GM21529 (cell line): Measurements from ENCODE around the gene CCDC8.
"Not testable (repeated sequence)": the region's sequence is repeated elsewhere in the genome, so short reads cannot be mapped to it uniquely, and the experiment has no call there.

ENCODE experiments used
- ATAC-seq: cut with Tn5 transposase; IDR thresholded peaks from one replicate; pipeline ENCODE4 v1.9.1; 2021; ENCODE audit not compliant: unreplicated experiment

The CCDC8 gene

GRCh38 chr19:46404753-46405468, 8.5 kb downstream of the CCDC8 start:
- no peak for ATAC-seq

DNA sequence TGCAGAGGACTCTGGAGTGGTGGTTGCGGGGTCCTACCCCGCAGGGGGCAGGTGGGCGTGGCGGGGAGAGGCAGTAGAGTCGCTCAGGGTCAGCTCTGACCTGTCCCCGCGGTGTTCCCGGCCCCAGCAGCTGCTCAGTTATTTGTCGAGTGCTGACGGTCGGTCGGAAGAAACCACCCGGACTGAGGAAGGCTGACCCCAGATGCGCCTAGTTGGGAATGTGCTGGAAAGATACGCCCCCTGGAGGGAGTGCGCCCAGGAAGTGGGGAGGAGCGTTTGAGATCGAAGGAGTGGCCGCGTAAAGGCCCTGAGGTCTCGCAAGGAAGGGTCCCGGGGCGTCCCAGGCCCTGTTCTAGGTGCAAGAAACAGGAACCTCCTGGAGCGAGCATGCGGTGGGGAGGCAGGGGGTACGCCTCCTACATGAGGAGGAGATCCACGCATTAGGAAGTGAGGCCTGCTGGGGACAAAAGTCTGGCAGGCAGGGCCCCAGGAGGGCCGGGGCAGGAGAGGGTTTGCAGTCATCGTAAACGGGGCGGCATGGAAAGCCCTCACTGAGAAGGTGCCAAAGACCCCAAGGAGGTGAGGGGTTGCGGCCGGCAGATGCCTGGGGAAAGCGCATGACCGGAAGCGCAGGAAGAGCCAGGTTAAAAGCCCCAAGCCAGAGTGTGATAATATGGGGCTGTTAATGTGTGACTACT, 9.2 kb downstream of the CCDC8 start:
- no peak for ATAC-seq

- no peak for ATAC-seq
These were observed 10.6 kb downstream of the CCDC8 start for GRCh38 chr19:46402725-46403124.

DNA sequence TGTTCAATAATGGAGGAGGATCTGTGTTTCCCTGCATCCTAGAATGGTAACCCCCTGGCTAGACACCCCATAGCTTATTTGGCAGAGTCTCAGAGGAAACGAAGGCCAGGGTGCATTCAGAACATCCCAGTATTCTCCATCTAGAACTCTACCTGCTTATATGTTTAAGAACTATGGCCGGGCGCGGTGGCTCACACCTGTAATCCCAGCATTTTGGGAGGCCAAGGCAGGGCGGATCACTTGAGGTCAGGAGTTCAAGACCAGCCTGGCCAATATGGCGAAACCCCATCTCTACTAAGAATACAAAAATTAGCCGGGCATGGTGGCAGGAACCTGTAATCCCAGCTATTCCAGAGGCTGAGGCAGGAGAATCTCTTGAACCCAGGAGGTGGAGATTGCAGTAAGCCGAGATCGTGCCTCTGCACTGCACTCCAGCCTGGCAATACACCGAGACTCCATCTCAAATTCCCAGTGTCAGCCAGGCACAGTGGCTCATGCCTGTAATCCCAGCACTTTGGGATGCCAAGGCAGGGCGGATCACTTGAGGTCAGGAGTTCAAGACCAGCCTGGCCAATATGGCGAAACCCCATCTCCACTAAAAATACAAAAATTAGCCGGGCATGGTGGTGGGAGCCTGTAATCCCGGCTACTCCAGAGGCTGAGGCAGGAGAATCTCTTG, 15.4 kb downstream of the CCDC8 start:
- ATAC-seq = not testable (repeated sequence)

DNA sequence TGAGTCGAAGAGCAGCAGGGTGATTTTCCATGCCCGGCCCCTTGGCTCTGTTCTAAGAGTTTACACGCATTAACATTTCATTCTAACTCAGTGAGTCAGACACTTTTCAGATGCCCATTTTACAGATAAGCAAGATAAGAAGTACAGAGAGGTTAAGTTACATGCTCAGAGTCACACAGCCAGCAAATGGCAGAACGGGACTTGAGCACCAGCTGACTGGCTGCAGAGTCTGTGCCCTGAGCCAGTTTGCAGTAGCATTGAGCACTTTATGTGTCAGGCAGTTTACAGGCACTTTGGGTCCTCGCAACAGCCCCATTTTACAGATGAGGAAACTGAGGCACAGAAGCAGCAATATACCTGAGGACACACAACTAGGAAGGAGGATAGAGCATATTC, 19.0 kb downstream of the CCDC8 start:
- ATAC-seq = no peak

GRCh38 chr19:46393456-46394401, 19.6 kb downstream of the CCDC8 start:
- ATAC-seq = no peak

DNA sequence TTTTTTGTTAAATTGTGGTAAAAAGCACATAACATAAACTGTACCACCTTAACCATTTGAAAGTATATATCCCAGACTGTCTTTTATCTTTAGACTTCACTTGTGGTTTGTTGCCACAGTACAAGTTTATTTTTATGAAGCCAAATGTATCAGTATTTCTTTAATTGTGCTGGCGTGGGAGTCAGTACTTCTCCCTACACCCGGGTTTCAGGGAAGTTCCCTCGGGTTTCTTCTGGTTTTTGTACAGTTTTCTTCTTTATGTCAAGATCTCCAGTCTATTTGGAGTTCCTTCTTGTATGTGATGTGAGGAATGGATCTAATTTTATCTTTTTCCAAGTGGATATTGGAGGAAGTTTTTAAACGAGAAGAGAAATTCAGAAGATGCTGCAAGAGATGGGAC, 20.5 kb downstream of the CCDC8 start:
- ATAC-seq = no peak

DNA sequence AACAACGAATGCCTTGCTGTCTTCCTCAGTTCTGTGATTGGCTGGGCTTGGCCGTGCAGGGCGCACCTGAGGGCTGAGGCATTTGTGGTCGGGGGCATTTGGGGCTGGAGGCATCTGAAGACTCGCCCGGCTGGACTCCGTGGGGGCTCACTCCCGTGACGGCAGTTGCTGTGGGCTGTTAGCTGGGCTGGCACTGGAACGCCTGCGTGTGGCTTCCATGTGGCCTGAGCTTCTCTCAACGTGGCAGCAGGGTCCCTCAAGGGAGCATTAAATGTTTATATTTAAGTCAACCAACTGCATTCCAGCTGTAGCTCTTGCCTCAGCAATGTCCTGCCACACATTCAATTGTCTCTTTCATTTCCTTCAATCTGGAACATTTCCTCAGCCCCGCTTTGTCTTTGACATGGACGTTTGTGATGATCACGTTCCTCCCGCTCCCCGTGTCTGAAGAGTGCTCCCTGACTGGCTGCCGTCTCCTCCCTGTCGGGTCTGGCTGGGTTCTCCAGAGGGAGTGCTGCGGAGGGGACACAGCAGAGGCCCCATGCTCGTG, 21.0 kb downstream of the CCDC8 start:
- no peak for ATAC-seq

DNA sequence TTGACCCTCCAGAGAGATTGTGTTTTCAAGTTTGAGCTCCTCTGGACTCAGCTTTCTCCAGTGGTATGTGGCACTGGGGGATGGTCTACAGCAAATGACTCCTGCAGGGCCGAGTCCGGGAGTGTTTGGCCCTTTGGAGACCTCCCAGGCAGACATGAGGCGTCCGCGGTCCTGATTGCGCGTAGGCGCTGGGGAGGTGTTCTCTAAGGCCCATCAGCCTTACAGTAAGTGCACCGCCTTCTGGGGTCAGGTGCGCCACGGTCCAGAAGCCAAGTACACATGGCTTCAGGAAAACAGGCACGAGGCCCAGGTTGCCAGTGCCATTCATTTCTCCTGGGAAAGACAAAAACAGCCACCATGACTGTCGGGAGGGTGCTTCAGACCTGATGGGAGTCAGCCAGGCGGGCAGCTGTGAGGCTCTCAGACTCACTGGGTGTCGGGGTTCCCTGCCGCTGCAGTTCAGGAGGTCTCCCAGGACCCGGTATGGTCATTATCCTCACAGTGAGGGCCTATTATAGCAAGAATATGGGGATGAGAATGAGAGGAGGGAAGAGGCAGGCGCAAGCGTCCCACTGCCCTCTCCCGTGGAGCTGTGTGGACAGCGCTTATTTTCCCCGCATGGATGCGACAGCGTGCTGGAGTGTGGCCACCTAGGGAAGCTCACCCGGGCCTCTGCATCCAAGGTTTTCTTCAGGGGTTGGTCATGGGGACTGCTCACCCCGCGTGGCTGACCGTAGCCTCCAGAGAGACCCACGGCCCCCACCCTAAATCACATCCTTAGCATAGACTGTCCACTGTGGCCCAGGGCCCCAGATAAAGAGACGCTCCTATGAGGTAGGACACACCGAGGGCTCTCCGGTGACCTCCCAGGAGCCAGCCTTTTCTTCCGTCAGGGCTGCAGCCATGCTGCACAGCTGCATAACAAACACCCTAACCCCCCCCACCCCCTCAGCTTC, 21.8 kb downstream of the CCDC8 start:
- ATAC-seq = no peak

DNA sequence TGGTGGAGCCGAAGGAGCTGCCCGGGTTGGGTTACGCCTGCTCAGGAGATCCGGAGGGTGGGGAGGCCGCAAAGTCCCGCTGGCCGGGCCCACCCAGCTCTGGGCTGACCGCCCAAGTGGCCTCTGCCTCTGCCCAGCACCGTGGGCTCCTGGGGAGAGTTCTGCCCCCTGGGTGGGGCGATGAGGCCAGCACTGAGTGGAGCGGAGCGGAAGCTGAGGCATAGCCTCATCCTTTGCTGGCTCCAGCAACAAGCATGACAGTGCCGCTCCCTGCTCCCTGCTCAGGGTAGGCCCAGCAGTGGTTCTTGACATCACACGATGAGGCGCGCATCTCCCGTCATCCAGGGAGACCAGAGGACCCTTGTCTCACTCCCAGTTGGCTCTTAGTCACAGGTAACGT, 22.5 kb downstream of the CCDC8 start:
- no peak for ATAC-seq

GRCh38 chr19:46390121-46390858, 23.1 kb downstream of the CCDC8 start:
- no peak for ATAC-seq

DNA sequence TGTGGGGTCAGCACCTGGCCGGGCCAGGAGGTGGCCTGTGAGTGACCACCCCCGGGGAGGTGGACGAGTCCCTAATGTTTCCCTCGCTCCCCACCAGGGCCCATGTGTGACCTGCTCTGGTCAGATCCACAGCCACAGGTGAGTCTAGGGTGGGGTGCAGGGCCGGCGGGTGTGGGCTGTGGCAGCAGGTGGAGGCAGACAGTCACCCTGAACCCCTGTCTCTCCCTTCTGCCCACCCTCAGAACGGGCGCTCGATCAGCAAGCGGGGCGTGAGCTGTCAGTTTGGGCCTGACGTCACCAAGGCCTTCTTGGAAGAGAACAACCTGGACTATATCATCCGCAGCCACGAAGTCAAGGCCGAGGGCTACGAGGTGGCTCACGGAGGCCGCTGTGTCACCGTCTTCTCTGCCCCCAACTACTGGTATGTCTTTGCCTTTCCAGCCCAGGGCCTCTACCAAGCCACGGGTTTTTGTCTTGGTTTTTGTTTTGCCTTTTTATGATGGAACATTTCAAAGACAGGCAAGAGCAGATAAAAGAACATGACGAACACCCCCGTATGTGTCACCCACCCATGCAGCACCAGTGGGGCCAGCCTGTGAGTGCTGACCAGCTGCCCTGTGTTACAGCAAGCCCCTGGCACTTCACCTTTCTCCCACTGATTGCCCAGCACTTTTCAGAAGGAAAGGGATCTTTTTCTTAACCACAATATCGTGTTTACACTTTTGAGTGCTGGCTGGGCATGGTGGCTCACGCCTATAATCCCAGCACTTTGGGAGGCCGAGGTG, 24.9 kb downstream of the CCDC8 start:
- ATAC-seq = no peak

DNA sequence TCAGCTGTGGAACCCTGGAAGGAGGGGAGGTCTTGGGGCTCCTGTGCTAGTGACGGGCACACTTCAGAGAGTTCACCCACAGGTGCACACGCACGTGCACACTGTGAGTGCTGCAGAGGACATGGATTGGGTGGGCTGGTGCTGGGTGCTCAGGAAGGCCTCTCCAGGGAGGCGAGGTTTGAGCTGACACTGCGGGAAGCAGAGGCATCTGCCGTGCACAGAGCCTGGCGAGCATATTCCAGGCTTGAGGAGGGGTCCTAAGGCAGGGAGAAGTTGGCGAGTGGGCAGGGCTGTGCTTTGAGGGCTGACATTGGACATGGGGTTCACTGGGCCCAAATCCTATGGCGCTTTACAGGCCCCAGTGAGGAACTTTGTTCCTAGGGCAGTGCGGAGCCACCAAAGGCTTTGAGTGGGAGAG, 25.6 kb downstream of the CCDC8 start:
- ATAC-seq = no peak

DNA sequence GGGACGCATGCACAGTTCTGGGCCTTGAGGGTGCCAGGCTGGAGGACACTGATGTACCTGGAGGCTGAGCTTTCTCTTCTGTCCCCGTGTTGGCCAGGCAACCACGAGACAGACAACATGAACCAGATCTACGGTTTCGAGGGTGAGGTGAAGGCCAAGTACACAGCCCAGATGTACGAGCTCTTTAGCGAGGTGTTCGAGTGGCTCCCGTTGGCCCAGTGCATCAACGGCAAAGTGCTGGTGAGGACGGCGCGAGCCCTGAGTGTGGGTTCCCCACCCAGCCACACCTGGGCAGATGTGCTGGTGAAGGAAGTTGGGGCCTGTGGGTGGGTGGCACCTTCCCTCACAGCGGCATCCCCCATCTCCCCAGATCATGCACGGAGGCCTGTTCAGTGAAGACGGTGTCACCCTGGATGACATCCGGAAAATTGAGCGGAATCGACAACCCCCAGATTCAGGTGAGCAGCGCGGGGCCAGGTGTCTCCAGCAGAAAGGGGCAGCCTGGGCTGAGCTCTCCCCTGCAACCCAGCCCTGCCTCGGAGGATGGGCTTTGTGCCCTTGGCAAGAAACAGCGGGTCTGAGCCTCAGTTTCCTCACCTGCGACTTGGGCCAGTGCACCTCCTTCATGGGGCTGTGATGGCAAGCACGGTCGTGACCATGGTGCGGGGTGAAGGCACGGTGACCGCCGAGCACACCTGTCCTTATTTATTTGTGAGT, 26.2 kb downstream of the CCDC8 start:
- no peak for ATAC-seq

- no peak for ATAC-seq
These were observed 27.2 kb downstream of the CCDC8 start for GRCh38 chr19:46386151-46386550.

GRCh38 chr19:46385636-46386035, 27.7 kb downstream of the CCDC8 start:
- no peak for ATAC-seq

DNA sequence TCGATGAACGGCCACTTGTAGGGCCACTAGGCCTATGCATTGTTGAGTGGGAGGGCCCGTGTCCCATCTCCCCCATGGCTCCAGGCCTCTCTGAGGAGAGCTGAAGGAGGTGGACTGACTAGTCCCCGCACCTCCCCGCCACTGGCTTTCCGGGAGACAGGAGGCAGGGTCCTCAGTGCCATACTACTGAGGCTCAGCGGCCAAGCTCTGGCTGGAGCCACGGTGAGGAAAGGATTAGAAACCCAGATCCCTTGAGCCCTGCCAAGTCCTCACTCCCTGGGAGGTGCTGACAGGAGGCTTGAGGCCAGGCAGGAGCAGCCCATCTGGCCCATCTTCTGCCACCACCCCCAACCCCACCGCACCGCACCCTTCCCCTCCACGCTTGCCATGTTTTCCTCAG, 29.0 kb downstream of the CCDC8 start:
- ATAC-seq = no peak

DNA sequence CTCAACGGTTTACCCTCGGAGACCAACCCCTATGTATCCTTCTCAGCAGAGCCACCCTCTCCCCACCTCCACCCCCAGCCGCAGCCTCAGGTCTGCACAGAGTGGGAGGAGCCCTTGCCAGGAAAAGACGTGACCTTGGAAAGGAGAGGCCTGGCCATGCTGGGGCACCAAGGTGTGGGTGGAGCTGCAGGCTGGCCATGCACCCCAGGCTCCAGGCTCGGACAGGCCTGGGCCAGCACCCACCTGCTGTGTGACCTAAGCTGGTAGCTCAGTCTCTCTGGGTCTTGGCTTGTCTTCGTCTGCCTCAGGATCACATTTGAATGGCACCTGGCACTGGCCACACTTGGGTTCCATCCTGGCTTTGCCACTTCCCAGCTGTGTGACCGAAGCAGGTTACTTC, 29.5 kb downstream of the CCDC8 start:
- ATAC-seq = no peak
